ENCODE data around the gene SLC47A1.
"Not testable (repeated sequence)": the region's sequence is repeated elsewhere in the genome, so short reads cannot be mapped to it uniquely, and the experiment has no call there.

Gene SLC47A1

GRCh38 chr17:19555746-19556145 is 22.1 kb downstream of the SLC47A1 start:
- DNase-seq: no peak

- DNase-seq: no peak
These were observed 25.3 kb downstream of the SLC47A1 start for GRCh38 chr17:19558946-19559345.

- no peak for DNase-seq
These were observed 28.2 kb downstream of the SLC47A1 start for GRCh38 chr17:19561697-19562318.

GRCh38 chr17:19565817-19566575 is 32.3 kb downstream of the SLC47A1 start:
- DNase-seq: no peak

- DNase-seq: no peak
These were observed 33.8 kb downstream of the SLC47A1 start for GRCh38 chr17:19567216-19568015.

- DNase-seq: no peak
These were observed 34.3 kb downstream of the SLC47A1 start for GRCh38 chr17:19568016-19568350.

- peak; percentile 13 for DNase-seq
These were observed 36.3 kb downstream of the SLC47A1 start for GRCh38 chr17:19569785-19570543.

- DNase-seq: no peak
These were observed 36.9 kb downstream of the SLC47A1 start for GRCh38 chr17:19570544-19571062.

GRCh38 chr17:19573075-19573474 is 39.4 kb downstream of the SLC47A1 start:
- DNase-seq: no peak

- no peak for DNase-seq
These were observed 41.3 kb downstream of the SLC47A1 start for GRCh38 chr17:19574956-19575355.

GRCh38 chr17:19578545-19578944 is 44.9 kb downstream of the SLC47A1 start:
- DNase-seq: no peak

- no peak for DNase-seq
These were observed 45.6 kb downstream of the SLC47A1 start for GRCh38 chr17:19579192-19579761.

- no peak for DNase-seq
These were observed 46.4 kb downstream of the SLC47A1 start for GRCh38 chr17:19579867-19580565.

- DNase-seq: not testable (repeated sequence)
These were observed 46.9 kb downstream of the SLC47A1 start for GRCh38 chr17:19580566-19580920.

- DNase-seq: not testable (repeated sequence)
These were observed 48.5 kb downstream of the SLC47A1 start for GRCh38 chr17:19582152-19582551.

- no peak for DNase-seq
These were observed 50.2 kb downstream of the SLC47A1 start for GRCh38 chr17:19583871-19584270.

GRCh38 chr17:19590451-19590850 is 56.8 kb downstream of the SLC47A1 start:
- DNase-seq: no peak

- DNase-seq: no peak
These were observed 57.4 kb downstream of the SLC47A1 start for GRCh38 chr17:19590912-19591551.

- no peak for DNase-seq
These were observed 58.7 kb downstream of the SLC47A1 start for GRCh38 chr17:19592316-19592715.

GRCh38 chr17:19596869-19597268 is 63.2 kb downstream of the SLC47A1 start:
- no peak for DNase-seq

GRCh38 chr17:19610311-19610710 is 76.7 kb downstream of the SLC47A1 start:
- DNase-seq: no peak
